Hematopoietic multipotent progenitor cell treated with erythropoietin and hydrocortisone succinate and interleukin-3 and kit ligand, for 4 days (in vitro differentiated cells): ENCODE results near the gene CHL1.

Experiments
- DNase-seq: peaks from one replicate; pipeline ENCODE4 v3.0.0-alpha.2; 2015

CHL1 gene

DNA sequence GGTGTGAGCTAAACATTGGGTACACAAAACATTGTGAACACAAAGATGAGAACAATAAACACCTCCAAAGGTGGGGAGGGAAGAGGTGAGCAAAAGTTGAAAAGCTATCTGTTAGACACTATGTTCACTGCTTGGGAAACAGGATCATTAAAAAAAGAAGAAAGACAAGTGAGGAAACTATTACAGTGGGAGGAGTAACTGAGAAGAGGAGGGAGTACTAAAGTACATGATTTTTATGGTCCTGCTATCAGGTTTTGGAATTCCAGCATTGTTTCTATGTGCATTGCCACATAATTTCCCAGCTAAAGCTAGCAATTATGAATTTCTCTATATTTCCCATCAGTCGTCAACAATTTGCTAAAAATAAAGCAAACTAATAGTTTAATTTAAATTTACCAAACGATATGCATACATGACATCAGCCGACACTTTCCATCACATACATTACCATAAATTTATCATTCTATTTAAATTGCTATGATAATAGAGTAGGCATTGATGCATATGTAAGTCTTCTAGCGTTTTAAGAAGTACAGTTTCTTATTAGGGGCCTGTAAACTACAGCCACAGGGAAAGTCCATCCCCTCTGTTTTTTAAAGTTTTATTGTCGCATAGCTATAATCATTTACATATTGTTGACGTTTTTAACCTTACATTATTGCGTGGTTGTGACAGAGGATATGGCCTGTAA, 221.8 kb downstream of the CHL1 start:
- no peak for DNase-seq

DNA sequence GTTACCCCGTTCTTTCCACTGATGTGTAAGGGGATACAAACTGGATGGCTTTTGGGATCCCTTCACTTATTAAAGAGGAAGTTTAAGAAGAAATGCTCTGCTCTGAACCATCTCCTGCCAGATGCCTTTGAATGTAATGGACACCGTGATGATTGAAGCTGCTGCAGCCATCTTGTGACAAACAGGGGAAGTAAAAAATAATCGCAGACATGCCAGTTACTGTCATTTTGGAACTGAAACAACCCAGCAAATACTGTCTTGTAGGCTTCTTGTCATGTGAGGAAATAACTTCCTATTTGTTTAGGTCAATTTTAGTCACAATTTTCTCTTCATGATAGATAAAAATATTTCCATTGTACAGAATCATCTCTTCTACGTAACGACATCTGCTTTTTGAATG, 224.0 kb downstream of the CHL1 start:
- DNase-seq, result no peak

DNA sequence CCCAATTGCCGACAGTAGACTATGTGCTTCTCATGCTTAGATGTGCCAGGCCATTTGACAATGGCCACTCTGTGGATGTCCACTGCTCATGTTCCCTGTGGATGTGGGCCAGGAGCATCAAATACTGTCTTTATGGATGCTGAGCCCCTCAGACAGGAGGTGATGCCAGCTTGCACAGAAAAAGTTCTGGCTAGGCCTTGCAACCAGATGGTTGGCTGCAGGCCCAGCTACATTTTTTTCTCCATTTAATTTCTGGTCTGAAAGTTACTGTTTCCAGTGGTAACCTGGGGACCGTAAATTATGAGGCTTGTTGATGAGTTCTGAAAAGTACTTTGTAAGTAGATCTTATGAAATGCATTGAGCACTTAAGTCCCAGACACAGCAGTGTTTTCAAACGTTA, 228.5 kb downstream of the CHL1 start:
- DNase-seq, result no peak

DNA sequence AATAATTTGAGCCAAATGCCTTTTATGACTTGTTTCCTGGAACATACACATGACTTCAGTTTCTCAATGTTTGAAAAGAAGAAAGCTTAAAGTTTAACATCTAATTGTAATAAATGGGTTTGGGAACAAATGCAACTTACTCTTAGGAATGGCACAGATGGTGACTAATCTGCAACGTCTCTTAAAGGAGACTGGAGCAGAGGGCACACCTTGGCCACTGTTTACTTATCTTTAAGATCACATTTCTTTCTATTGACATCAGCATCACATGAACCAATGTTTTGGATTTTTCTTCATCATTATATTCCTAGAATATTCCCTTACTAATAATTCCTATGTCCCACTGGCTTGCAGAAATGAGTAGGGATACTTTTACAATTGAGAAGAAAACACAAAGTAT, 229.5 kb downstream of the CHL1 start:
- DNase-seq, result no peak

DNA sequence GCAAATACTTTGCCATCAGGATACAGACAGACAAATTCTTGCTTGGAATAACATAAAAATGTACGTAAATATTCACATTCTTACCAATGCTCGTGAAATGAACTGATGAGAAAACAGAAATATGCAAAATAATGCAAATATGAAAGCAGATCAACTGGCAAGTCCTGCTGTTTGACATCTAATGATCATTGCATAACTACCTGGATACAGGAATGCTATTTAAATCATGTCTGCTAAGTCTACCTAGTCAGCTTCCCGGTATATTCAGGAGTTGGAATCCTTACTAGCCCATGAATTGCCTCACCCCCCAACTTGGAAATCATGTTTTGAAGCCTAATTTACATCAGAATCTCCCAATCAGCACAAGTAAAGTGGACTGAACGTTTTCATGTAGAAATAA, 230.6 kb downstream of the CHL1 start:
- no peak for DNase-seq

DNA sequence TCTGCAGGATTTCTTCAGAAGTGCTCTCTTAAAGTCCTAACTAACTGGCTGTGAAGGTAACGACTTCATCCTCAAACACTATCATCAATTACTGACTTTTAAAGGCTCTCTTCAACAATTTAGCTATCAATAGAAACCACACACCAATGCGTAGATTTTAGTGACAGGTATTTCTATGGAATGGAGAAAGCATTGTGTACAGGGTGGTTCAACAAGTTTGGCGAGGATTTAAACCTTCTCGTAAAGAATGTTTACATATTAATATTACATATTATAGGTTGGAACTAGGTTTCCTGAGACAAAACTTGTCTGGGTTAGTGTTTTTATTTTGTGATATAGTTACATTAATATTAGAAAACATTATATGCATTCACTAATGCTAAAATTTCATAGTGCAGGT, 233.6 kb downstream of the CHL1 start:
- no peak for DNase-seq

DNA sequence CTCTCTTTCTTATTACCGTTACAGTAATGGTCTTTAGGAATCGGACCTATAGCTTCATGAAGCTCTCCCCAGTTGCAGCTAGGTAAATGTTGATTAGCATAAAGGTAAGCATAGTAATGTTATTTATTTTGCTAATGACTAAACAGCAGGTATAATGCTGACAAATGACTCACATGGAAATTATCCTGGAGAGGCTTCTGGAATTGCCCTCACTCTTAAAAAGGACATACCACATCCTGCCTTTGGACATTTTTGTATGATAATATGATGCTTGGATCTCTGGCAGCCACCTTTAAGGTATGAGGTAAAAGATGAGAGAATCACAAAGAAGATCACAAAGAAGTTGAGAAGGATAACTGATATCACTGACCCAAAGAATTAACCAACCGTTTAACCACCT, 238.6 kb downstream of the CHL1 start:
- no peak for DNase-seq

DNA sequence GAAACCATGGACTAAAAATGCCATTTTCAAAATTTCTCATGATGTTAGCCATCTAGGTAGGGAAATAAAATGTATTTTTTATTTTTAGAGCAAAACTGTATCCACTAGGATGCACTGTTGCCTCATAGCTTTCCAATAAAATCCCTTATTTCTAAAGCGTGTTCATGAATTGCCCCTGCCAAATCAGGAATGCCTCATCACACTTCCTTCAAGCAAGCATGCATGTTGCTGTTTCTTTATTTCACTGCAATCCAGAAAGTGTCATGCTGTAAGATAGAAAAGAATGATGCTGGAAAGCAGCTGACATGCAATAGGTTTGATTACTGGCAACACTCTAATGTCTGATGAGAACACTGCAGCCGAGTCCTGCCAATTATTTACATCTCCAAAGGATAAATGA, 239.5 kb downstream of the CHL1 start:
- DNase-seq, result no peak

DNA sequence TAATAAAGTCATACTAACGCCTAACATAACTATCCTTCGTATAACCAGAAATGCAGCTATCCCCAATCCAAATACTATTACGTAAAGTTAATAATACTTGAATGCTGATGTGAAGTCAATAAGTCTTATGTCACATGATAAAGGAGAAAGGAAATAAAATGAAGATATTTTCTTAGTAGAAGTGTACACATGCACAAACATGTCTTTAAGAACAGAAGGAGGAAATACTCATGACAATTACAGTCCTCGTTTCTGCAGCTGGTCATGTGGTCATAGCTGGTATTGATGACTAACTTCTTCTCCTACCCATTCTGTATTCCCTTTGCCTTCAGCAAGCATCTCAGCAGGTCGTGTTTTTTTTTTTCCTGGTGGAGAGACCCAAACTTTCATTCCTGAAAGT, 244.3 kb downstream of the CHL1 start:
- no peak for DNase-seq

DNA sequence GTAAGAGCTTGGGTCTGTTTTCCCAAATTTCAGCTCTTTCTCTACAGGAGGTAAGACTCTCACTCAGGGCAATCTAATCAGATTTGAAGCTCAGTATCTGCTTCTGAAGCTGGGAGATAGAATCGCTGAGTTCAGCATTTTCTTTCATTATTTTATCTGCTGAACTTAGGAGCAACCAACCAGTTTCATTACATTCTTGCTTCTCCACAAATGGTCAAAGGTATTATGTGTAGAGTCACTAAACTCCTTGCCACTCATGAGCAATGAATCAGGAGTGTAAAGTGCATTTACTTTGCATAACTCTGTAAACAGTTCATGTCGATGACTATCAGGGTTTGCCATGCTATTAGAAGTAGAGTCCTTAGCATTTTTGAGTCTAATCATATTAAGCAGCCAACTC, 249.4 kb downstream of the CHL1 start:
- no peak for DNase-seq

DNA sequence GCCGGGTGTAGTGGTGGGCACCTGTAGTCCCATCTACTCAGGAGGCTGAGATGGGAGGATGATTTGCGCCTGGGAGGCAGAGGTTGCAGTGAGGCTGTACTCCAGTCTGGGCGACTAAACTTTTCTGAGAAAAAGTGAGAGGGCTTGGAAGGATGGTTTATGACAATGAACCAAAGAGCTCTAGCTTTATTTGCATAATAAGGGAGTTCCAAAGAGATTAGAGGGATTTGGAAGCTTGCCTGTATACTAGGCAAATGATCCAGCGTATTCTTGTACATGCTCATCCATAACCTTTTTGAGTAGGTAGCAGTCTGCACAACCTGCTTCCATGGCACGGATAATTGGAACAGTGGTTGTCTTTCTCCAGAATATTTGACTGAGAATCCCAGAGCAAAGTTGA, 251.1 kb downstream of the CHL1 start:
- DNase-seq, result no peak

DNA sequence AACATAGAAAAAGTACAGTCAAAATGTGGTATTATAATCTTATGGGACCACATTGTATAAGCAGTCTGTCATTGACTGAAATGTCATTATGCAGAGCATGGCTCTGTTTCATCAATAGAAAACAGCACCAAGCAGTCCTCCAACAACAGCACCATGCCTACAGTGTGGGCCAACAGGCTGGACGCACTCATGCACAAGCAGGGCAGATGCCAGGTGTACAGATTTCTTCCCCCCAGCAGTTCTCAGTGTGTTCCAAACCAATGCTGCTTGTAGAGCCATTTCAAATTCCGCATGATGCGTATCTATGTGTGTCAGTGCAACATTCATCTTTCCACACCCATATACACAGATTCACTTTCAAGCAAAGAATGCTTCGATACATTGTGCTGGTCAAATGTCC, 253.1 kb downstream of the CHL1 start:
- no peak for DNase-seq

DNA sequence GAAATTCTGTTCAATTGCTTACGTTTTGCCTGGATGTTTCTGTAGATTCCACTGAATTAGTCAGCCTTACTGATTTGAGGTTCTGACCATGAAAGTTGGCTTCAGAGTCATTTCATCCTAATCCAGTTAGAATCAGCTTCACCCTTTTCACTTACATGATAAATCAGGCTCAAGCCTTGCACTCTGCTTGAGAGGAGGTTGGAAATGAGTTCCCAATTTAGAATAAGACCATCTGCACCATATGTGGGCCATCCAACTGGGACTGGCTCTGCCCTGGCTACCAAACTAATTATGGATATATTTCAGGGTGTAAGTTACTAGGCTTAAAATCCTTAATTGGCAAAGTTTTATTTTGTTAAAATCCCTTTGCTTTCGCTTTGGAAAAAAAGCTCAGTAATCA, 255.7 kb downstream of the CHL1 start:
- no peak for DNase-seq

DNA sequence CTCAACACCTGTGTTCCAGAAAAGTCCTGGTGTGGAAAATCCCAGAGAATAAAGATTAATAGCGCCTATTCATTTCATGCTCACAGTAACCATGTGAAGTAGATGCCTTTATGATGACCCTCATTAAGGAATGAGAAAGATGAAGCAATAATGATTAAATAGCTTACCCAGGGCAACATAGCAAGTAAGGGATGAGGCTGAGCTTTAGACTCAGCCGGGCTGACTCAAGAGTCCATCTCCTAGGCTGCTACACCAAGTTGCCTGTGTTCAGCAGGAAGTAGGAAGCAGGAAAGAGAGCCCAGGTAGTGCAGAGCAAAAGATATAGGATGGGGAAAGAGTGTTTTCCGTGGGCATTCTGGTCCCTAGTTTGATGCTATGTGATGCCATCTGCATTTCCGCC, 256.5 kb downstream of the CHL1 start:
- no peak for DNase-seq

DNA sequence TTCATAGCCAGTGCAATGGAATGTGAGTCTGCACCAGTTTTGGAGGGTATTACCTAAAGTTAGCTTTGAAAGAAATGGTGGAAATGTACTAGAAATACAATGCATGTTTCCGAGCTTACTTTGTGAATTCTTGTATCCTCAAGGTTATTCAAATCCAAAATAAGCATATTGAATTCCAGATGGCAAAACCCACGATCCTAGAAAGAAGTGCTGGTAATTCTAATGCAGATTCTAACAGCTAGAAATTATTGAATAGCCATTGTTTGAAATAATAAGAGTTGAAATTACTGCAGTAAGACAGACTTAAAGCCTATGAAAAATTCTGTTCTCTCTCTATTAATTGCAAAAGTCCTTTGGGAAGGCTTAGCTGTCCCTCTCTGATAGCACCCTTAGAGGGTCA, 258.4 kb downstream of the CHL1 start:
- no peak for DNase-seq

DNA sequence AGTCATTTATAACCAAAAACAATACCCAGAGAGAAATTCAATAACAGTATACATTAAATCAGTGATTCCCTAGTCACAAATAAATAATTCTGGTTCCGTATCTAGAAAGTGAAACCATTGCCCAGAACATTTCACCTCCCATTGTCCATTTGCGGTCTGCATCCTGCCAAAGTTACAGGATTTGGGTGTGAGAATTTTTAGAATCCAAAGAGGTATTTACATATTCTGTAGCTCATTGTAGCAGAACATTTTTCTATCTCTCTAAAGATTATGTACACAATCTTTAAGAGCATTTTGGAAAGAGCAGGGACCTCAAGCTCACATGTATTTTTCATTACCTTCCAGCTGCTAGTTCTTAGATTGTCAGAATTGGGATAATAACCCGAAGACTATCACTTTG, 261.6 kb downstream of the CHL1 start:
- DNase-seq, result no peak

DNA sequence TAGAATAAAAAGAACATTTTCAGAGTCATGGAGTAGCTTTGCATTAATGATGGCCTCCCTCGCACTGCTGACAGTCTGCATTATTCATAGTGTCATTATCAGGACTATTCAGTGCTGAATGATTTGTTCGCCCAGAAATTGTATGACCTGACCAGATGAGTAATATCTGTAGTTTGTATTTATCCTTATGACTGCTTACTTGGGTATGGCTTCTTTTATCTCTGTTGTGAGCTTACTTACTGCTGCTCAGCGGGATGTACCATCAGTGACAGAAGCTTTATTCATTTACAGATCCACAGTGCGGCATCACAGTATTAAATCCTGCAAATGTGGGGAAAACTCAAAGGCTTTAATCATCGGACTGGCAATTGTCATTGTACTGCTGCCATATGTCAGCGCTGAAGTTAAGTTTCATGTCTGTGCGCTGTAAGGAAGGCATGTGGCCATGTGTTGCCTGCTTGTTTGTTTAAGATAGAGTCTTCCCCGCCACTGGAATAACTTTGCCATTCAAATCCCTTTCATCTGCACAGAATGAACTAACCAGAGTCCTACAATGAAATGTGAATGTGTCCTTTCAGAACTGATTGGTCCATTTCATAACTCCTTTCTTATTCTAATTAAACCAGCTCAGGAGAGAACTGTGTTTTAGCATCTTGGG, 262.2 kb downstream of the CHL1 start:
- no peak for DNase-seq
